B cell (primary cell): ENCODE measurements around the gene WRAP73. TPM values are rescaled to one million over a fixed set of nuclear protein-coding genes. Genes with fewer than 3 reads are reported as not detected.

Experiments used
- ATAC-seq: fragments of 200-7000 bp; cut with Tn5 transposase; one replicate; pipeline ENCODE4 v1.10.0; 2021; ENCODE audit warnings: low read depth, mild to moderate bottlenecking, moderate number of reproducible peaks, moderate library complexity
- CTCF ChIA-PET: fragments of 350-600 bp; sonication (Branson Sonifier 250); formaldehyde crosslinking; loops from one replicate; lab custom pipeline; 2021; ENCODE audit warnings: antibody characterized with exemption, inconsistent platforms; lab: Charles Lee
- POLR2A ChIA-PET: fragments of 350-600 bp; sonication (Branson Sonifier 250); formaldehyde crosslinking; loops from one replicate; lab custom pipeline; 2021; ENCODE audit warnings: antibody characterized with exemption; lab: Charles Lee
- DNase-seq: peaks from one replicate; pipeline ENCODE4 v3.0.0; 2013
- H2AFZ ChIP-seq: 2 replicates; pipeline ENCODE4 v1.6.1; 2012; ENCODE audit warnings: mild to moderate bottlenecking, low read depth, low read length; ENCODE audit not compliant: insufficient read depth, poor library complexity, severe bottlenecking
- H3K27ac ChIP-seq, 2 donors: 1 replicate in 1 of 2; 2 replicates in 1 of 2; pipeline ENCODE4 v1.5.1; 2012 to 2013; ENCODE audit warnings: low read length in 2 of 2, mild to moderate bottlenecking in 2 of 2, moderate library complexity in 1 of 2
- H3K27me3 ChIP-seq, 4 experiments: fragments of 200-600 bp in 1 of 4; sonication (generic) in 1 of 4; replicated peaks in 1 of 4; 1 replicate in 2 of 4; 2 replicates in 2 of 4; pipeline versions ENCODE4 v1.6.1 to v1.7.0; 2013 to 2016; ENCODE audit warnings: low read length in 3 of 4, mild to moderate bottlenecking in 2 of 4, mixed read lengths in 1 of 4, moderate library complexity in 1 of 4; ENCODE audit not compliant: insufficient read depth in 4 of 4, control insufficient read depth in 3 of 4; ENCODE audit errors: control extremely low read depth in 1 of 4
- H3K36me3 ChIP-seq, 2 experiments: replicated peaks in 1 of 2; 1 replicate in 1 of 2; 2 replicates in 1 of 2; pipeline versions ENCODE4 v1.6.1 to v1.7.1; 2013; ENCODE audit warnings: low read length in 1 of 2; ENCODE audit not compliant: insufficient read depth in 2 of 2, control insufficient read depth in 1 of 2; ENCODE audit errors: control extremely low read depth in 1 of 2, extremely low read depth in 1 of 2
- H3K4me1 ChIP-seq, 2 donors: fragments of 200-600 bp in 1 of 2; sonication (generic) in 1 of 2; 1 replicate in 1 of 2; 2 replicates in 1 of 2; pipeline versions ENCODE4 v1.5.1 to v1.6.1; 2013 to 2017; ENCODE audit warnings: low read length in 2 of 2; ENCODE audit not compliant: control insufficient read depth in 2 of 2, insufficient read depth in 2 of 2
- H3K4me2 ChIP-seq: replicated peaks from 2 replicates; pipeline ENCODE3; 2012; ENCODE audit warnings: mild to moderate bottlenecking, low read depth, low read length; ENCODE audit not compliant: poor library complexity, severe bottlenecking
- H3K4me3 ChIP-seq, 5 experiments: fragments of 200-600 bp in 1 of 5; sonication (generic) in 1 of 5; 1 replicate in 3 of 5; 2 replicates in 2 of 5; pipeline versions ENCODE4 v1.5.1 to v1.7.0; 2011 to 2016; ENCODE audit warnings: low read length in 4 of 5, mild to moderate bottlenecking in 4 of 5, low read depth in 2 of 5, control low read depth in 1 of 5, moderate library complexity in 1 of 5; ENCODE audit not compliant: insufficient read depth in 1 of 5; ENCODE audit errors: control extremely low read depth in 1 of 5, extremely low read depth in 1 of 5
- H3K79me2 ChIP-seq: fragments of 200-600 bp; sonication (generic); one replicate; pipeline ENCODE4 v1.6.0; 2016; ENCODE audit warnings: low read length; ENCODE audit not compliant: control insufficient read depth, insufficient read depth
- H3K9ac ChIP-seq: fragments of 200-600 bp; sonication (generic); 2 replicates; pipeline ENCODE4 v1.6.1; 2017; ENCODE audit warnings: mild to moderate bottlenecking, low read length, moderate library complexity
- H3K9me3 ChIP-seq, 3 donors: one replicate each; pipeline versions ENCODE4 v1.6.1 to v1.7.1; 2013; ENCODE audit warnings: low read length in 2 of 3; ENCODE audit not compliant: control insufficient read depth in 2 of 3, insufficient read depth in 1 of 3; ENCODE audit errors: control extremely low read depth in 1 of 3
- H4K20me1 ChIP-seq: 2 replicates; pipeline ENCODE4 v1.6.0; 2012; ENCODE audit warnings: mild to moderate bottlenecking, low read length; ENCODE audit not compliant: insufficient read depth, control insufficient read depth, poor library complexity, severe bottlenecking
- H3K27ac Mint-ChIP-seq: one replicate; pipeline ENCODE4 v1.8.0; 2021; ENCODE audit warnings: mixed read lengths
- H3K27me3 Mint-ChIP-seq: one replicate; pipeline ENCODE4 v1.8.0; 2021; ENCODE audit warnings: mixed read lengths
- H3K4me1 Mint-ChIP-seq: one replicate; pipeline ENCODE4 v1.8.0; 2021; ENCODE audit warnings: mixed read lengths
- H3K4me3 Mint-ChIP-seq: one replicate; pipeline ENCODE4 v1.8.0; 2021; ENCODE audit warnings: mixed read lengths
- H3K9me3 Mint-ChIP-seq: one replicate; pipeline ENCODE4 v1.8.0; 2022; ENCODE audit warnings: mixed read lengths; ENCODE audit not compliant: insufficient read depth
- CTCF ChIP-seq: fragments of 200-600 bp; IDR thresholded peaks from one replicate; pipeline ENCODE4 v1.8.0; 2022; ENCODE audit warnings: antibody characterized with exemption, mild to moderate bottlenecking
- EZH2 ChIP-seq: IDR thresholded peaks from 2 replicates; pipeline ENCODE4 v1.6.1; 2012; ENCODE audit warnings: borderline replicate concordance, low read depth, mild to moderate bottlenecking, moderate library complexity, low read length; ENCODE audit not compliant: insufficient read depth, poor library complexity, severe bottlenecking
- WGBS: methylation state at CpG from one replicate; pipeline ENCODE4 v1.1.5; 2013; ENCODE audit warnings: missing lambda C conversion rate; ENCODE audit not compliant: insufficient coverage; 5-methylcytosine and 5-hydroxymethylcytosine counted together
- intact Hi-C: fragments of 100-400 bp; cut with micrococcal nuclease; formaldehyde crosslinking; loops from one replicate; pipeline ENCODE4 v1.10.0; 2022
- polyA plus RNA-seq: library from polyadenylated mRNA; depleted of rRNA; stranded (reverse); fragments of >200 nt; gene quantifications from 2 replicates; pipeline ENCODE4 v1.2.3, GENCODE V29; 2012
- total RNA-seq, 2 donors: library from RNA; stranded (reverse); fragments of 120-200 nt in 1 of 2; gene quantifications; 1 replicate in 1 of 2; 2 replicates in 1 of 2; pipeline versions ENCODE4 v1.2.3 to v1.2.4, GENCODE V29; 2013 to 2022

The WRAP73 gene
- total and polyA plus RNA-seq, 2 donors (not counting 1 experiment from before 2014, with no cell fraction given) = 37.1 to 68.5 TPM

DNA sequence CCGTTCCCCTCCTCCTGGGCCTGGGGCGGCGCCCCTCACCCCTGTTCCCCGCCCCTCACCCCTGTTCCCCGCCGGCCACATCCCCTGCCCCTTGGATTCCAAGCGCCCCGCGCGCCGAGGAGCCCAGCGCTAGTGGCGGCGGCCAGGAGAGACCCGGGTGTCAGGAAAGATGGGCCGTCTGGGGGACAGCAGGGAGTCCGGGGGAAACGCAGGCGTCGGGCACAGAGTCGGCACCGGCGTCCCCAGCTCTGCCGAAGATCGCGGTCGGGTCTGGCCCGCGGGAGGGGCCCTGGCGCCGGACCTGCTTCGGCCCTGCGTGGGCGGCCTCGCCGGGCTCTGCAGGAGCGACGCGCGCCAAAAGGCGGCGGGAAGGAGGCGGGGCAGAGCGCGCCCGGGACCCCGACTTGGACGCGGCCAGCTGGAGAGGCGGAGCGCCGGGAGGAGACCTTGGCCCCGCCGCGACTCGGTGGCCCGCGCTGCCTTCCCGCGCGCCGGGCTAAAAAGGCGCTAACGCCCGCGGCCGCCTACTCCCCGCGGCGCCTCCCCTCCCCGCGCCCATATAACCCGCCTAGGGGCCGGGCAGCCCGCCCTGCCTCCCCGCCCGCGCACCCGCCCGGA is 2.1 kb upstream of the WRAP73 start, which contains the start of gene TP73:
TP73 (plus strand) TSS at position 587 of the 618 bp plus-strand sequence. CDS start 29,850 bp downstream, outside the sequence.
- peak within 1 kb of the TSS; percentile 56 for H2AFZ ChIP-seq

More for the DNA sequence above, 2.1 kb upstream of the WRAP73 start, which contains the start of gene TP73:
- no peak within 1 kb of the TSS for H3K27ac ChIP-seq
- peaks cover 39% of the 10 kb centered on the region for H3K27me3 Mint-ChIP-seq
- DNase-seq = peak; percentile 57
- ATAC-seq = no peak
- 1% methylated on average over 79 of the region's 80 CpGs for WGBS
- H3K36me3 ChIP-seq = peaks cover 0 to 3% of the 10 kb centered on the region in 2 experiments
- peaks cover 44% of the 10 kb centered on the region for H3K4me1 Mint-ChIP-seq
- peaks cover 0 to 46% (median 26%) of the 10 kb centered on the region in 4 experiments for H3K27me3 ChIP-seq
- H3K9ac ChIP-seq = peak within 1 kb of the TSS; percentile 94
- TF ChIP-seq CTCF (no peak), EZH2 (no peak)
- intact Hi-C loops = loop anchor here (2.0 to 10.0 kb wide), 3 partner anchors 15 to 253 kb away; partner anchors contain the start of gene C1orf174
- H3K79me2 ChIP-seq = peaks cover 13% of the 10 kb centered on the region
- peaks cover 51 to 53% of the 10 kb centered on the region in 2 donors for H3K4me1 ChIP-seq
- peak within 1 kb of the TSS; percentile 97 for H3K4me2 ChIP-seq
- H3K9me3 ChIP-seq = peaks cover 0 to 27% (median 0%) of the 10 kb centered on the region in 3 donors
- peak within 1 kb of the TSS; percentile 67 for H3K27ac Mint-ChIP-seq
- no peaks in the 10 kb centered on the region for H3K9me3 Mint-ChIP-seq
- ChIA-PET POLR2A (interaction anchor here (2.8 kb wide), 1 partner anchor 15 kb away, joined by 11 read pairs; no protein-coding TSS in a partner anchor), CTCF (interaction anchor here (1.4 to 2.8 kb wide), 3 partner anchors 15 to 33 kb away, joined by 3 to 16 read pairs (median 14); no protein-coding TSS in a partner anchor)
- H3K4me3 ChIP-seq = peak within 1 kb of the TSS in 4 of 5 experiments; percentile 8 to 79 (median 50)
- peak within 1 kb of the TSS; percentile 80 for H3K4me3 Mint-ChIP-seq
- no peaks in the 10 kb centered on the region for H4K20me1 ChIP-seq
